Measurements from ENCODE around the gene DGUOK. TPM values are rescaled to one million over a fixed set of nuclear protein-coding genes. Genes with fewer than 3 reads are reported as not detected.

Gene DGUOK
- total RNA-seq, 1 experiment from 2014 or later = 78.5 TPM

DNA sequence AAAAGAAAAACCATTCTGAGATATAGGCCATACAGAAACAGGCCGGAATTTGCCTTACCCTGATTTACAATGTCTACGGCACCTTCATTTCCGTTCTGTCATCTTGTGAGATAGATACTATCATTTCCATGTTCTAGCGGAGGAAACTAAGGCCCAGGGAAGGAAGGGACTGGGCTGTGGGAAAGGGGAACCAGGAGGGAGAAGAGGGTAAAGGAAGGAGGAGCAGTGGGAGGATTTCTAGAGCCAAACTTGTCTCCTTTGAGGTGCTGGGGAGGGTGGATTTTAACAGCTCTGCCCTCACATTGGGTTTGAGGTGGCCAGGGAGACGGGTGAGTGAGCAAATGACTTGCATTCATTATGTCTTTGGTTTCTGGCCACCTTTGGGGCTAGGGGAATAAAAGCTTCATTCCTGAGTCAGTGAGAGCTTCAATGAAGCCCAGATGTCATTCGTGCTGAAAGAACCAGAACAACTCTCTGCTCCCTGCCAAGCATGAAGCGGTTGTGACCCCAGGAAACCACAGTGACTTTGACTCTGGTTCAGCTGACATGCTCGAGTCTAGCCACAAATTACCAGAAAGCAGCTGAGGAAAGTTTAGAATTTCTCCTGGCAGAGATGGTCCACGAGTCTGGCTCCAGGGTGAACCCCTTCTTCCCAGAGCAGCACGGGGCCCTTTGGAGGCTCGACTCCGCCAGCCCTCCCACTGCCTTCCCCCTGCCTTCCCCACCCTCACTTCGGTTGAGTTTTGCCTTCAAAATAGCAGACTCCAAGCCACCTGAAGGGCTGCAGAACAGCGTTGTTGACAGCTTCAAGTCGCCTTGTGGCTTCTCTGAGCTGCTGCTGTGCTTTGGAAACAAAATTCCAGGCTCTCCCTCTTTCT lies 30.1 kb upstream of the DGUOK start:
- ATAC-seq = no peak
- no peaks in the 10 kb centered on the region for H3K4me1 ChIP-seq (ENCODE audit: control insufficient read depth, insufficient read depth, low read length)
- H3K36me3 ChIP-seq (ENCODE audit: control insufficient read depth, insufficient read depth, low read length) = no peaks in the 10 kb centered on the region
- no peak overlapping the region for H3K27ac ChIP-seq (ENCODE audit: low read length)
- in situ Hi-C loops (cut with HindIII; ENCODE audit: low pct_unique_long_range_greater_than_20kb, low sequenced_read_pairs) (no loop called here), intact Hi-C loops (cut with micrococcal nuclease; ENCODE audit: unreplicated experiment) (no loop called here)
- no peaks in the 10 kb centered on the region for H3K9me3 ChIP-seq (ENCODE audit: control insufficient read depth, insufficient read depth, low read depth, low read length)
- no TSS peak for BruUV-seq (replicated peaks)
- DNase-seq (ENCODE audit: low read depth, low spot score) = no peak
- no peaks in the 10 kb centered on the region for H3K27me3 ChIP-seq (ENCODE audit: control insufficient read depth, insufficient read depth, low read length)
- ChIA-PET CTCF (no interaction called here), POLR2A (interaction anchor here (0.6 kb wide), 1 partner anchor 421 kb away, joined by 4 read pairs; no protein-coding TSS in a partner anchor)
- H3K4me3 ChIP-seq (ENCODE audit: low read depth in 2 of 2, low read length in 2 of 2) = no peak overlapping the region
- TF ChIP-seq TCF7L2 (IDR thresholded peaks at IDR 0.05; ENCODE audit: low read depth, low read length) = no peak
- TF ChIP-seq, protein P1, sequence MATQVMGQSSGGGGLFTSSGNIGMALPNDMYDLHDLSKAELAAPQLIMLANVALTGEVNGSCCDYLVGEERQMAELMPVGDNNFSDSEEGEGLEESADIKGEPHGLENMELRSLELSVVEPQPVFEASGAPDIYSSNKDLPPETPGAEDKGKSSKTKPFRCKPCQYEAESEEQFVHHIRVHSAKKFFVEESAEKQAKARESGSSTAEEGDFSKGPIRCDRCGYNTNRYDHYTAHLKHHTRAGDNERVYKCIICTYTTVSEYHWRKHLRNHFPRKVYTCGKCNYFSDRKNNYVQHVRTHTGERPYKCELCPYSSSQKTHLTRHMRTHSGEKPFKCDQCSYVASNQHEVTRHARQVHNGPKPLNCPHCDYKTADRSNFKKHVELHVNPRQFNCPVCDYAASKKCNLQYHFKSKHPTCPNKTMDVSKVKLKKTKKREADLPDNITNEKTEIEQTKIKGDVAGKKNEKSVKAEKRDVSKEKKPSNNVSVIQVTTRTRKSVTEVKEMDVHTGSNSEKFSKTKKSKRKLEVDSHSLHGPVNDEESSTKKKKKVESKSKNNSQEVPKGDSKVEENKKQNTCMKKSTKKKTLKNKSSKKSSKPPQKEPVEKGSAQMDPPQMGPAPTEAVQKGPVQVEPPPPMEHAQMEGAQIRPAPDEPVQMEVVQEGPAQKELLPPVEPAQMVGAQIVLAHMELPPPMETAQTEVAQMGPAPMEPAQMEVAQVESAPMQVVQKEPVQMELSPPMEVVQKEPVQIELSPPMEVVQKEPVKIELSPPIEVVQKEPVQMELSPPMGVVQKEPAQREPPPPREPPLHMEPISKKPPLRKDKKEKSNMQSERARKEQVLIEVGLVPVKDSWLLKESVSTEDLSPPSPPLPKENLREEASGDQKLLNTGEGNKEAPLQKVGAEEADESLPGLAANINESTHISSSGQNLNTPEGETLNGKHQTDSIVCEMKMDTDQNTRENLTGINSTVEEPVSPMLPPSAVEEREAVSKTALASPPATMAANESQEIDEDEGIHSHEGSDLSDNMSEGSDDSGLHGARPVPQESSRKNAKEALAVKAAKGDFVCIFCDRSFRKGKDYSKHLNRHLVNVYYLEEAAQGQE (IDR thresholded peaks at IDR 0.05; ENCODE audit: insufficient read depth in 1 of 2, low read depth in 2 of 2, low read length in 1 of 2) = no peak

GRCh38 chr2:73897240-73897583 lies 29.5 kb upstream of the DGUOK start:
- CTCF ChIA-PET = no interaction called here
- H3K27me3 ChIP-seq (ENCODE audit: control insufficient read depth, insufficient read depth, low read length) = no peaks in the 10 kb centered on the region; the same call in 1 of the 2 replicates
- ATAC-seq = no peak
- in situ Hi-C loops (cut with HindIII; ENCODE audit: low pct_unique_long_range_greater_than_20kb, low sequenced_read_pairs) = no loop called here
- DNase-seq (ENCODE audit: low read depth, low spot score) = no peak
- BruUV-seq (replicated peaks) = no TSS peak
- no peaks in the 10 kb centered on the region for H3K4me1 ChIP-seq (ENCODE audit: control insufficient read depth, insufficient read depth, low read length)
- H3K4me3 ChIP-seq (ENCODE audit: low read depth in 2 of 2, low read length in 2 of 2) = no peak overlapping the region
- intact Hi-C loops (cut with micrococcal nuclease; ENCODE audit: unreplicated experiment) = no loop called here
- POLR2A ChIA-PET = no interaction called here
- H3K27ac ChIP-seq (ENCODE audit: low read length) = no peak overlapping the region
- H3K36me3 ChIP-seq (ENCODE audit: control insufficient read depth, insufficient read depth, low read length) = no peaks in the 10 kb centered on the region
- no peaks in the 10 kb centered on the region for H3K9me3 ChIP-seq (ENCODE audit: control insufficient read depth, insufficient read depth, low read depth, low read length)
- no peak for TF ChIP-seq POLR2AphosphoS5 (IDR thresholded peaks at IDR 0.05; ENCODE audit: low read depth, low read length)
- no peak for TF ChIP-seq SIN3A (IDR thresholded peaks at IDR 0.05; ENCODE audit: borderline replicate concordance, insufficient read depth, low read depth, low read length)
- TF ChIP-seq TCF7L2 (IDR thresholded peaks at IDR 0.05; ENCODE audit: low read depth, low read length) = no peak
- TF ChIP-seq CTCF (IDR thresholded peaks at IDR 0.05) = no peak
- TF ChIP-seq, protein P1 (IDR thresholded peaks at IDR 0.05; ENCODE audit: insufficient read depth in 1 of 2, low read depth in 2 of 2, low read length in 1 of 2) = no peak
